OCI-LY7 (cell line): ENCODE measurements around the gene CNIH3. TPM values are rescaled to one million over a fixed set of nuclear protein-coding genes. Genes with fewer than 3 reads are reported as not detected.

Experiments used
- BruUV-seq: library from RNA; stranded (reverse); fragments of 400-500 nt; replicated peaks from 2 replicates; lab custom pipeline; 2021; lab: Mats Ljungman, UMichigan
- CTCF ChIA-PET: fragments of 300-600 bp; sonication (Branson Sonifier 250); formaldehyde crosslinking; loops from one replicate; lab custom pipeline; 2022; ENCODE audit warnings: antibody characterized with exemption; ENCODE audit not compliant: unreplicated experiment; lab: Charles Lee
- POLR2A ChIA-PET: fragments of 300-600 bp; sonication (Branson Sonifier 250); formaldehyde crosslinking; loops from one replicate; lab custom pipeline; 2022; ENCODE audit warnings: antibody characterized with exemption; lab: Charles Lee
- DNase-seq: peaks from one replicate; pipeline ENCODE4 v3.0.0-alpha.2; 2015; ENCODE audit warnings: low spot score
- H2AFZ ChIP-seq: fragments of 200-600 bp; sonication (generic), shearing (Covaris generic); 2 replicates; pipeline ENCODE4 v1.6.1; 2014; ENCODE audit warnings: mild to moderate bottlenecking, antibody characterized with exemption, low read length, moderate library complexity
- H3K27ac ChIP-seq: fragments of 200-600 bp; sonication (generic); 2 replicates; pipeline ENCODE4 v1.5.1; 2014; ENCODE audit warnings: mixed run types, low read depth, mild to moderate bottlenecking, moderate library complexity, low read length, inconsistent platforms; ENCODE audit not compliant: poor library complexity, severe bottlenecking
- H3K36me3 ChIP-seq: fragments of 200-600 bp; sonication (generic); 2 replicates; pipeline ENCODE4 v1.6.1; 2014; ENCODE audit warnings: mild to moderate bottlenecking, antibody characterized with exemption, low read length, moderate library complexity, mixed read lengths; ENCODE audit not compliant: insufficient read depth
- H3K4me1 ChIP-seq: fragments of 200-600 bp; sonication (generic); 2 replicates; pipeline ENCODE4 v1.5.1; 2014; ENCODE audit warnings: mild to moderate bottlenecking, low read length; ENCODE audit not compliant: insufficient read depth, poor library complexity, severe bottlenecking
- H3K4me2 ChIP-seq: fragments of 200-600 bp; sonication (generic); 2 replicates; pipeline ENCODE4 v1.6.1; 2014; ENCODE audit warnings: mild to moderate bottlenecking, low read length
- H3K4me3 ChIP-seq: fragments of 200-600 bp; sonication (generic); 2 replicates; pipeline ENCODE4 v1.5.1; 2014; ENCODE audit warnings: mild to moderate bottlenecking, low read depth, low read length; ENCODE audit not compliant: poor library complexity, severe bottlenecking
- H3K79me2 ChIP-seq: fragments of 200-600 bp; sonication (generic); 2 replicates; pipeline ENCODE4 v1.6.1; 2016; ENCODE audit warnings: low read depth, mild to moderate bottlenecking, low read length, moderate library complexity, mixed read lengths; ENCODE audit not compliant: insufficient read depth
- H3K9me2 ChIP-seq: fragments of 200-600 bp; sonication (generic); 2 replicates; pipeline ENCODE4 v1.6.1; 2016; ENCODE audit warnings: mild to moderate bottlenecking, low read length, mixed read lengths; ENCODE audit not compliant: insufficient read depth
- H3K9me3 ChIP-seq: fragments of 200-600 bp; sonication (generic); 2 replicates; pipeline ENCODE4 v1.6.1; 2014; ENCODE audit warnings: mild to moderate bottlenecking, mixed run types, low read length, mixed read lengths
- H4K20me1 ChIP-seq: fragments of 200-600 bp; sonication (generic); 2 replicates; pipeline ENCODE4 v1.6.1; 2014; ENCODE audit warnings: mild to moderate bottlenecking, antibody characterized with exemption, low read length, moderate library complexity, mixed read lengths; ENCODE audit not compliant: insufficient read depth
- CTCF ChIP-seq: fragments of 200-600 bp; sonication (generic); conservative IDR thresholded peaks from 2 replicates; pipeline ENCODE4 v1.5.1; 2014; ENCODE audit warnings: mild to moderate bottlenecking, antibody characterized with exemption, low read length, moderate library complexity, mixed read lengths
- EZH2phosphoT487 ChIP-seq: fragments of 200-600 bp; sonication (generic); IDR thresholded peaks from 2 replicates; pipeline ENCODE4 v1.6.1; 2018; ENCODE audit warnings: low read depth, borderline replicate concordance, mild to moderate bottlenecking, mixed run types, antibody characterized with exemption, low read length, moderate library complexity, mixed read lengths
- intact Hi-C: fragments of 100-400 bp; cut with micrococcal nuclease; formaldehyde crosslinking; loops from one replicate; pipeline ENCODE4 v1.10.0; 2022; ENCODE audit not compliant: unreplicated experiment
- total RNA-seq, 2 experiments: library from RNA; depleted of rRNA in 1 of 2; stranded (reverse); fragments of >200 nt in 1 of 2; shearing (Covaris generic) in 1 of 2; gene quantifications; 2 replicates each; pipeline ENCODE4 v1.2.3, GENCODE V29; 2014 to 2022

The CNIH3 gene
- total RNA-seq, 2 experiments from 2014 or later: 1.9 to 2.4 TPM

- no TSS peak for BruUV-seq
- CTCF ChIA-PET: interaction anchor here (0.6 kb wide), 1 partner anchor 947 kb away, joined by 3 read pairs; no protein-coding TSS in a partner anchor
Measured at GRCh38 chr1:224743608-224744164, 127.6 kb downstream of the CNIH3 start.

GRCh38 chr1:224744521-224744920 lies 128.4 kb downstream of the CNIH3 start:
- TF ChIP-seq EZH2phosphoT487: no peak
- no peak for TF ChIP-seq CTCF

More at GRCh38 chr1:224743608-224744164, 127.6 kb downstream of the CNIH3 start:
- Histone ChIP-seq H3K27ac (no peak overlapping the region), H2AFZ (no peak overlapping the region), H3K9me2 (no peaks in the 10 kb centered on the region), H3K4me2 (no peak overlapping the region), H3K79me2 (no peaks in the 10 kb centered on the region), H3K4me3 (no peak overlapping the region), H3K4me1 (no peaks in the 10 kb centered on the region), H4K20me1 (no peaks in the 10 kb centered on the region), H3K9me3 (no peaks in the 10 kb centered on the region), H3K36me3 (no peaks in the 10 kb centered on the region)
- intact Hi-C loops: no loop called here
- POLR2A ChIA-PET: interaction anchor here (0.6 to 1.2 kb wide), 3 partner anchors 16 to 1251 kb away, joined by 3 read pairs; no protein-coding TSS in a partner anchor
- DNase-seq: no peak
- TF ChIP-seq CTCF: no peak
- TF ChIP-seq EZH2phosphoT487: no peak

GRCh38 chr1:224745394-224745793 lies 129.3 kb downstream of the CNIH3 start:
- intact Hi-C loops: no loop called here
- DNase-seq: no peak
- H3K36me3 ChIP-seq: no peaks in the 10 kb centered on the region
- H3K9me2 ChIP-seq: no peaks in the 10 kb centered on the region
- CTCF ChIA-PET: no interaction called here
- POLR2A ChIA-PET: interaction anchor here (0.5 kb wide), 1 partner anchor 1004 kb away, joined by 3 read pairs; no protein-coding TSS in a partner anchor
- no peak overlapping the region for H3K27ac ChIP-seq
- no peak overlapping the region for H3K4me2 ChIP-seq
- no peaks in the 10 kb centered on the region for H3K9me3 ChIP-seq
- H4K20me1 ChIP-seq: no peaks in the 10 kb centered on the region
- H3K79me2 ChIP-seq: no peaks in the 10 kb centered on the region
- BruUV-seq: no TSS peak
- no peak overlapping the region for H3K4me3 ChIP-seq
- no peak overlapping the region for H2AFZ ChIP-seq
- TF ChIP-seq EZH2phosphoT487: no peak
- TF ChIP-seq CTCF: no peak
- no peaks in the 10 kb centered on the region for H3K4me1 ChIP-seq

More at GRCh38 chr1:224744521-224744920, 128.4 kb downstream of the CNIH3 start:
- no peaks in the 10 kb centered on the region for H3K9me2 ChIP-seq
- H3K4me3 ChIP-seq: no peak overlapping the region
- DNase-seq: no peak
- H3K36me3 ChIP-seq: no peaks in the 10 kb centered on the region
- CTCF ChIA-PET: no interaction called here
- no peaks in the 10 kb centered on the region for H4K20me1 ChIP-seq
- H3K4me2 ChIP-seq: no peak overlapping the region
- intact Hi-C loops: no loop called here
- no peak overlapping the region for H2AFZ ChIP-seq
- no peaks in the 10 kb centered on the region for H3K79me2 ChIP-seq
- no peaks in the 10 kb centered on the region for H3K9me3 ChIP-seq
- POLR2A ChIA-PET: interaction anchor here (0.5 to 1.2 kb wide), 3 partner anchors 21 to 181 kb away, joined by 3 to 4 read pairs (median 3); no protein-coding TSS in a partner anchor
- no peaks in the 10 kb centered on the region for H3K4me1 ChIP-seq
- no TSS peak for BruUV-seq
- no peak overlapping the region for H3K27ac ChIP-seq
